Stimulated activated CD4-positive, alpha-beta T cell treated with anti-CD3 and anti-CD28 coated beads, Interleukin-15, amount 100 ng/mL, for 1 hour (primary cell): ENCODE results near the gene TSPAN12.
"Not testable (repeated sequence)": the region's sequence is repeated elsewhere in the genome, so short reads cannot be mapped to it uniquely, and the experiment has no call there.

Experiments used
- DNase-seq, 2 donors: peaks; one replicate each; pipeline ENCODE4 v3.0.0-alpha.2; 2020; ENCODE audit warnings: low read depth in 1 of 2, low spot score in 1 of 2

Gene TSPAN12

GRCh38 chr7:120806669-120807068 lies 51.3 kb downstream of the TSPAN12 start:
- DNase-seq: no peak

GRCh38 chr7:120805636-120806388 lies 52.1 kb downstream of the TSPAN12 start:
- DNase-seq: peak in 1 of 2 donors; percentile 5

- DNase-seq: no peak
These were observed 55.2 kb downstream of the TSPAN12 start for GRCh38 chr7:120802751-120803150.

- no peak for DNase-seq
These were observed 58.0 kb downstream of the TSPAN12 start for GRCh38 chr7:120799813-120800475.

GRCh38 chr7:120799147-120799546 lies 58.8 kb downstream of the TSPAN12 start:
- DNase-seq: no peak

GRCh38 chr7:120797026-120797645 lies 60.8 kb downstream of the TSPAN12 start:
- no peak for DNase-seq

- no peak for DNase-seq
These were observed 63.7 kb downstream of the TSPAN12 start for GRCh38 chr7:120794106-120794729.

- DNase-seq: no peak
These were observed 64.6 kb downstream of the TSPAN12 start for GRCh38 chr7:120793213-120793936.

- no peak for DNase-seq
These were observed 65.1 kb downstream of the TSPAN12 start for GRCh38 chr7:120792861-120793130.

GRCh38 chr7:120792091-120792860 lies 65.7 kb downstream of the TSPAN12 start:
- peak; percentile 19 to 42 for DNase-seq

- DNase-seq: no peak
These were observed 72.8 kb downstream of the TSPAN12 start for GRCh38 chr7:120785095-120785494.

- DNase-seq: no peak
These were observed 74.2 kb downstream of the TSPAN12 start for GRCh38 chr7:120783721-120784120.

GRCh38 chr7:120783273-120783672 lies 74.7 kb downstream of the TSPAN12 start:
- DNase-seq: no peak

GRCh38 chr7:120781924-120782323 lies 76.0 kb downstream of the TSPAN12 start:
- DNase-seq: not testable (repeated sequence)

GRCh38 chr7:120780938-120781337 lies 77.0 kb downstream of the TSPAN12 start:
- no peak for DNase-seq

GRCh38 chr7:120780451-120780850 lies 77.5 kb downstream of the TSPAN12 start:
- DNase-seq: not testable (repeated sequence)

GRCh38 chr7:120779078-120779477 lies 78.9 kb downstream of the TSPAN12 start:
- not testable (repeated sequence) for DNase-seq

- DNase-seq: no peak
These were observed 82.2 kb downstream of the TSPAN12 start for GRCh38 chr7:120775755-120776154.

- no peak for DNase-seq
These were observed 83.5 kb downstream of the TSPAN12 start for GRCh38 chr7:120774481-120774880.

GRCh38 chr7:120770206-120770605 lies 87.7 kb downstream of the TSPAN12 start:
- DNase-seq: no peak

GRCh38 chr7:120760851-120761250 lies 97.1 kb downstream of the TSPAN12 start:
- no peak for DNase-seq
